HAP-1 (cell line): ENCODE measurements around the gene FGF8.
"Not testable (repeated sequence)": the region's sequence is repeated elsewhere in the genome, so short reads cannot be mapped to it uniquely, and the experiment has no call there.

Source experiments
- DNase-seq, 2 experiments: peaks; one replicate each; pipeline ENCODE4 v3.0.0-alpha.2; 2016 to 2020; ENCODE audit warnings: low spot score in 2 of 2
- H3K27me3 ChIP-seq: fragments of 250-450 bp; sonication (Bioruptor Pico); 2 replicates; pipeline ENCODE4 v1.5.1; 2020; ENCODE audit warnings: low read depth, mild to moderate bottlenecking, moderate library complexity
- H3K36me3 ChIP-seq: fragments of 250-450 bp; sonication (Bioruptor Pico); replicated peaks from 2 replicates; pipeline ENCODE4 v1.5.1; 2020; ENCODE audit warnings: mild to moderate bottlenecking
- H3K4me1 ChIP-seq: fragments of 250-450 bp; sonication (Bioruptor Pico); 2 replicates; pipeline ENCODE4 v1.5.1; 2020; ENCODE audit warnings: mild to moderate bottlenecking
- H3K4me3 ChIP-seq: fragments of 250-450 bp; sonication (Bioruptor Pico); 2 replicates; pipeline ENCODE4 v1.5.1; 2020; ENCODE audit warnings: mild to moderate bottlenecking, moderate library complexity
- H3K9me3 ChIP-seq: fragments of 250-450 bp; sonication (Bioruptor Pico); 2 replicates; pipeline ENCODE4 v1.5.1; 2020; ENCODE audit warnings: mild to moderate bottlenecking, moderate library complexity
- in situ Hi-C: fragments of 300-500 bp; cut with MboI; formaldehyde crosslinking; loops from 3 replicates; pipeline ENCODE4 v1.14.3; 2020; ENCODE audit warnings: low sequenced_read_pairs, inconsistent platforms, mixed read lengths

Gene FGF8

DNA sequence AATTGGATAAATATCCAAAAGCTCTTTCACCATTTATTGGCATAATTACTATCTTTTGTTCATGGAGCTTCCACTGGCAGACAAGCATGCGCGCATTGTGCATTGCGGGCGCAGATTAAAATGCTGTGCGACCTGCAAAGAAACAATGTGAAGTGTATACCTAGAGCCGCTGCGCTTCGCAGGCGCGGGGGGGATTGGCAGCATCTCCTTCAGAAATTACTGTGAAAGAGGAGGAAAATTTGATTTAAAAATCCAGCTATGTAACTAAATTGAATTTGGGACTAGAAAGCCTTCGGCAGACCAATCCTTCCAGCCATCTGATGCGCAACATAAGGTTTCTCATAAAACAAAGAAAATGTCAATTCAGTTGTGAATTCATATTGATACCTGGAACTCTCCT, 17.6 kb upstream of the FGF8 start:
- DNase-seq, result no peak
- in situ Hi-C loops, result no loop called here
- Histone ChIP-seq H3K4me1 (no peaks in the 10 kb centered on the region), H3K4me3 (no peak overlapping the region), H3K9me3 (no peaks in the 10 kb centered on the region), H3K27me3 (no peaks in the 10 kb centered on the region), H3K36me3 (peaks cover 96% of the 10 kb centered on the region)

- DNase-seq, result no peak
- Histone ChIP-seq H3K27me3 (no peaks in the 10 kb centered on the region), H3K36me3 (peaks cover 90% of the 10 kb centered on the region), H3K4me3 (no peak overlapping the region), H3K4me1 (no peaks in the 10 kb centered on the region), H3K9me3 (no peaks in the 10 kb centered on the region)
- in situ Hi-C loops, result no loop called here
Observed at GRCh38 chr10:101789686-101790085, 13.8 kb upstream of the FGF8 start.

DNA sequence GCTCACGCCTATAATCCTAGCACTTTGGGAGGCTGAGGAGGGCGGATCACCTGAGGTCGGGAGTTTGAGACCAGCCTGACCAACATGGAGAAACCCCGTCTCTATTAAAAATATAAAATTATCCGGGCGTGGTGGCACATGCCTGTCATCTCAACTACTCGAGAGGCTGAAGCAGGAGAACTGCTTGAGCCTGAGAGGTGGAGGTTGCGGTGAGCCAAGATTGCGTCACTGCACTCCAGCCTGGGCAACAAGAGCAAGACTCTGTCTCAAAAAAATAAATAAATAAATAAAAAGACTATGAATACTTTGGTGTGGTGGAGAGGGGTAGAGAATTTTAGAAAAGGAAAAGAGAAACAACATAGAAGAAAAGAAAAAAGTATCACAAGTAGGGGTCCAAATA, 13.3 kb upstream of the FGF8 start:
- peaks cover 85% of the 10 kb centered on the region for H3K36me3 ChIP-seq
- H3K4me1 ChIP-seq, in situ Hi-C loops, H3K9me3 ChIP-seq, DNase-seq, H3K27me3 ChIP-seq, H3K4me3 ChIP-seq: not testable (repeated sequence)

DNA sequence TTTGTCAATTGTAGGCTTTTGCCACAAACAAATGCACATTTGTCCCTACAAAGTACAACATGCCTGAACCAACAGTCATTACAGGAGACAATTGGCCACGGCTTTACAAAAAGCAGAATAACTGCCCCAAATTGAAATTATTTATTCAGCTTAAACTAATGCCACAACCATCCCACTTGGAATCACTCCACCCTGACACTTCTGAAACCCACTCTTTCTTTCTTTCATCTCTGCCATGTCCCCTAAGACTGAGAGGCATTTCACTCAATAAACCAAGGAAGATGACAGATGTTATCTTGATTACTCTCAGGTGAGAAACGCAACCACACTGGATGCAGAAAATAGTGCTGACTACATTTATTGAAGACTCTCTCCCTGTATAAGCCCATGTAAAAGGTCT, 9.9 kb upstream of the FGF8 start:
- in situ Hi-C loops, result no loop called here
- Histone ChIP-seq H3K36me3 (peaks cover 55% of the 10 kb centered on the region), H3K4me1 (peaks cover 12% of the 10 kb centered on the region), H3K9me3 (no peaks in the 10 kb centered on the region), H3K4me3 (no peak overlapping the region), H3K27me3 (no peaks in the 10 kb centered on the region)
- DNase-seq, result no peak

- Histone ChIP-seq H3K27me3 (no peaks in the 10 kb centered on the region), H3K4me1 (peaks cover 21% of the 10 kb centered on the region), H3K4me3 (no peak overlapping the region), H3K9me3 (no peaks in the 10 kb centered on the region), H3K36me3 (peaks cover 51% of the 10 kb centered on the region)
- DNase-seq, result no peak
- in situ Hi-C loops, result loop anchor here (5.0 kb wide), 2 partner anchors 177 to 572 kb away; no protein-coding TSS in a partner anchor
Observed at GRCh38 chr10:101784558-101784957, 8.6 kb upstream of the FGF8 start.

- H3K36me3 ChIP-seq, result peaks cover 43% of the 10 kb centered on the region
- peak in 1 of 2 experiments; percentile 25 for DNase-seq
Observed at GRCh38 chr10:101783736-101784118, 7.8 kb upstream of the FGF8 start.

DNA sequence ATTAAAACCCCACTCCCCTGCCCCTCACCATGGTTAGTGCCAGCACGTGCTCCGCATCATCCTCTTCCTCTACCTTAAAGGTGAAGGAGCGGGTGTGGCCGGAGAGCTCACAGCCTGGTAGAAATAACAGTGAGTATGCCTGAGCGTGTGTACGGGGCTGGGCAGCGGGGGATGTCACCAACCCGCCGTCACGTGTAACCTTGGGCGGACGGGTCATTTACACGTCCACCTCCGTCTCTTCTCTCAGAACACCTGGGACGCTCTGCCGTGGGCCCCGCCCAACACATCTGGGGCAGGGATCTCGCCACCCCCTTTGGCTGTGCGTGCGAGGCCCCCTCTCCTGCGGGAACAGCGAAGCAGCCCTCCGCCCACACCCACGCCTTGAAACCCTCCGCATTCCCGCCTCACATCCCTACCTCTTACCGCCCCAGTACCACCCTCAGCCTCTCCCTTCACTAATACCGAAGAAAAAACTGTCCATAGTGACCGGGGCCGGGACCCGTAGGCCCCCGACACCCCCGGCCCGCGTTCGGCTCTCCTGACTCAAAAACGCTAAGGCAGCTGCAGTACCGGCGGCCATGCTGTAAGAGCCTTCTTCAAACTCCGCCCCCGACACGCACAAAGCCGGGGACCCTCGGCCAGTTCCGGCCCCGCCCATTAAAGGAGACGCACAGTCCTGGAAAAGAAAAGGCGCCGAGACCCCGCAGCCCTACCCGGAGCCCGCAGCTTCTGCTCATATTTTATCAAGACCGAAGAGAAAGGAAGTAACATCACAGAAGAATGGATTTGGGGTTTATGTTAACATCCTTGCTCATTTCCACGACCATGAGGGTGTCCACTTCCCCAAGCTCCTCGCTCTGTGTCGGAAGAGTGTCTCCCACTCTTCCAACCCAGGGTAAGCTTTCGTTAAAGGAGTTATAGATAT, 7.2 kb upstream of the FGF8 start, which contains the start of gene NPM3:
NPM3 (minus strand) TSS at position 636 of the 925 bp plus-strand sequence; CDS start at position 580, 56 bp downstream.
- peaks cover 38% of the 10 kb centered on the region for H3K36me3 ChIP-seq
- H3K4me3 ChIP-seq, result peak within 1 kb of the TSS; percentile 85
- peak; percentile 85 to 94 for DNase-seq
- H3K27me3 ChIP-seq, result no peaks in the 10 kb centered on the region
- in situ Hi-C loops, result loop anchor here (5.0 kb wide), 2 partner anchors 176 to 571 kb away; no protein-coding TSS in a partner anchor
- peaks cover 21% of the 10 kb centered on the region for H3K4me1 ChIP-seq
- H3K9me3 ChIP-seq, result no peaks in the 10 kb centered on the region

More at GRCh38 chr10:101783736-101784118, 7.8 kb upstream of the FGF8 start:
- peaks cover 21% of the 10 kb centered on the region for H3K4me1 ChIP-seq
- H3K9me3 ChIP-seq, result no peaks in the 10 kb centered on the region
- peak overlapping the region; percentile 85 for H3K4me3 ChIP-seq
- no peaks in the 10 kb centered on the region for H3K27me3 ChIP-seq
- in situ Hi-C loops, result loop anchor here (5.0 kb wide), 2 partner anchors 176 to 571 kb away; no protein-coding TSS in a partner anchor

- H3K27me3 ChIP-seq, result no peaks in the 10 kb centered on the region
- H3K4me1 ChIP-seq, result peaks cover 21% of the 10 kb centered on the region
- H3K9me3 ChIP-seq, result no peaks in the 10 kb centered on the region
- H3K36me3 ChIP-seq, result peaks cover 35% of the 10 kb centered on the region
- DNase-seq, result no peak
- in situ Hi-C loops, result loop anchor here (5.0 kb wide), 2 partner anchors 175 to 570 kb away; no protein-coding TSS in a partner anchor
- H3K4me3 ChIP-seq, result peak overlapping the region; percentile 85
Observed at GRCh38 chr10:101781984-101782810, 6.3 kb upstream of the FGF8 start.

DNA sequence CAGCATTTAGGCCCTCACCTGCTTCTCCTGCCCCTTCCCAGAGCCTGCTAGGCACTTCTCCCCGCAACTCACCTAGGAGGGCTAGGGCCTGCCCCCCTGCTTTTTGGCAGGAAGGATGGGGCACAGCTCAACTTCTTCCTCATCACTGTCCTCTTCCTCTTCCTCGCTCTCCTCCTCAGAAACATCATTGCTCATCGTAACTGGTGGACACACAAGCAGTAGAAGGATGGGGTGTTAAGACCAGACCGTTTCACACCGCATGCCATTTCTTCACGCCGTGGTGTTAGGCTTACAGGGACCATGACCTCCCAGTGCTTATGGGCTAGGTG, 5.7 kb upstream of the FGF8 start:
- in situ Hi-C loops, result loop anchor here (5.0 kb wide), 2 partner anchors 174 to 569 kb away; no protein-coding TSS in a partner anchor
- H3K4me1 ChIP-seq, result peaks cover 21% of the 10 kb centered on the region
- no peak for DNase-seq
- peak overlapping the region; percentile 85 for H3K4me3 ChIP-seq
- H3K27me3 ChIP-seq, result no peaks in the 10 kb centered on the region
- peaks cover 29% of the 10 kb centered on the region for H3K36me3 ChIP-seq
- H3K9me3 ChIP-seq, result no peaks in the 10 kb centered on the region

- in situ Hi-C loops, result loop anchor here (5.0 kb wide), 2 partner anchors 174 to 569 kb away; no protein-coding TSS in a partner anchor
- DNase-seq, result peak; percentile 75 to 86
- H3K36me3 ChIP-seq, result peaks cover 23% of the 10 kb centered on the region
- no peaks in the 10 kb centered on the region for H3K9me3 ChIP-seq
- peaks cover 21% of the 10 kb centered on the region for H3K4me1 ChIP-seq
- no peak overlapping the region for H3K4me3 ChIP-seq
- H3K27me3 ChIP-seq, result no peaks in the 10 kb centered on the region
Observed at GRCh38 chr10:101780818-101781654, 5.1 kb upstream of the FGF8 start.

DNA sequence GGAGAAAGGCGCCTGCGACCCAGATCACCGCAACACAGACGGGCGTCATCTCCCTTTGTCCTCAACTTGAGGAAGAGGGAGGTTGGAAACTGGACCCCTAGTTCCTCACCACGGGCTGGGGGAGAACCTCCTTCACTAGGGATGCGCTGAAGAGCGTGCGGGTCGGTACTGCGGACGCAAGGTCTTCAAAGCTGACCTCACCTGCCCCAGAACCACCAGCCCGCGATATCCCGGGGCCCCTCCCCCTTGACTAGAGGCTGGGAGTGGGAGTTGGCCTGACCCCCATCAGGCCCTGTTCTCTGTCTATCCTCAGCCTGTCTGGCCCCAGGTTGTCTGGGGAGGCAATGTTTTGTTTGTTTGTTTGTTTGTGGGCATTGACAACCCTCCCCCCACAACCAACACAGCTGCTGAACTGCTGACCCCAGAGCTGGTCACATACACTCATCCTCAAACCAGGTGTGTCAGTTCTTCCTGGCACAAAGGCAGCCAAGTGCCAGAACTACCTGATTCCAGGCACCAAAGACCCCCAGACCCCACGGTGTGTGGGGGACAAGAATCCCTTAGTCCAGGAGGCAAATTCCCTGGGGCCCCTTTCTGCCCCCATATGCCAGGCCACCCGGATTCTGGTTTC, 4.4 kb upstream of the FGF8 start:
- H3K27me3 ChIP-seq, result peaks cover 2% of the 10 kb centered on the region
- in situ Hi-C loops, result loop anchor here (5.0 kb wide), 2 partner anchors 173 to 568 kb away; no protein-coding TSS in a partner anchor
- no peak for DNase-seq
- H3K4me3 ChIP-seq, result peak overlapping the region; percentile 7
- H3K9me3 ChIP-seq, result no peaks in the 10 kb centered on the region
- peaks cover 21% of the 10 kb centered on the region for H3K4me1 ChIP-seq
- peaks cover 16% of the 10 kb centered on the region for H3K36me3 ChIP-seq

GRCh38 chr10:101779544-101780186, 3.8 kb upstream of the FGF8 start:
- no peaks in the 10 kb centered on the region for H3K9me3 ChIP-seq
- H3K4me3 ChIP-seq, result peak overlapping the region; percentile 7
- peaks cover 8% of the 10 kb centered on the region for H3K27me3 ChIP-seq
- DNase-seq, result peak; percentile 32 to 94
- in situ Hi-C loops, result loop anchor here (5.0 kb wide), 2 partner anchors 172 to 567 kb away; no protein-coding TSS in a partner anchor
- peaks cover 12% of the 10 kb centered on the region for H3K36me3 ChIP-seq
- peaks cover 21% of the 10 kb centered on the region for H3K4me1 ChIP-seq
